ENCODE results near the gene SOX6. TPM values are rescaled to one million over a fixed set of nuclear protein-coding genes. Genes with fewer than 3 reads are reported as not detected.

SOX6 gene
- total RNA-seq, 2 experiments from 2014 or later, result 0.13 TPM; not detected in 1

DNA sequence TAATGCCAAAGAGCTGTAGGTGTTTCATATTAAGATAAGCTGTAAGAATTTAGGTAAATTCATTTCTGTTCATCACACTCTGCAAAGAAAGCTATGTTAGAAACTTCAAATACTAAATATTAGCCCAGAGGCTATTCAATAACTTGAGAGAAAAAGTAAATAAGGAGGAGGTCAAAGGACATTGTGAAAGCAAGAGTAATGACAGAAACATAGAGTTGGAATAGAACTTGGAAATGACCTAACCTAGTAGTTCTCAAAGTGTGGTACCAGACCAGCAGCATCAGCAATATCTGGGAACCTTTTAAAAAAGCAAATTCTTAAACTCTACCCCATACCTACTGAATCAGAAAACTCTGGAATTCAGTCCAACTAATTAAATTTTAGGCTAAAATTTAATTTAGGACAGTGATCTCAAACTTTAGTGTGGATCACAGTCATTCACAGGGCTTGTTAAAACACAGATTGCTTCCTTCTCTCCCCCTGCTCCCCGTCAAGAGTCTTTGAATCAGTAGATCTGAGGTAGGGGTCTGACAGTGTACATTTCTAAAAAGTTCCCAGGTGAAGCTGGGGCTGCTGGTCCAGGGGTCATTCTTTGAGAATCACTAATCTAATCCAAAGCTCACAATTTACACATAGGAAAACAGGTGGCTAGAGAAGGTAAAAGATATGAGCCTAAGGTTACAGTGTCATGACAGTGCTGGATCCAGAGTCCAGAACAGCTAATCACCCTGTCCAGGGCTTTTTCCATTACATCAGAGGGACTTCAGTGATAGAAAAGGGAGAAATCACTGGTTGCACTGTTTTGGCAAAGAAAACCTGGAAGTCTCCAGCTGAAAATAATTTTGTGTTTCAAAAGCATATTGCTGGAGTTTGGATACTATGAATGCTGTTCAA is 241.1 kb downstream of the SOX6 start:
- intact Hi-C loops (cut with micrococcal nuclease; ENCODE audit: unreplicated experiment), result no loop called here
- no TSS peak for BruUV-seq (replicated peaks)

DNA sequence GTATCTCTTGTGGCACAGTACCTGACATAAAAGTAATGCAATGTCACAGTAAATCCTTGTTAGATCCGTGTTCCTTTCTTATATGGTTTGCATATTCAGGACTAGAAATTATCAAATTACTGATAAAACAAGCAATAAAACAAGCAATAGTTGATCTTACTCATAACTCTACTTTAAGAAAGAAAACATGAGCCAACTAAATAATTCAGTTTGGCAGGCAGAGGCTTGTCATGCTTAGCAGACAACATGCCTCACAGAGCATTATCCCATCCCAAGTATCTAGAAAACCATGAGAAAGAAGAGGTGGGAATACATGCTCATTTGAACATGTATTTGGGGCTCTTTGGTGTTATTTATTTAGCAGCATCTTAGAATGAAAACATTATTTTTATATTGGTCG is 241.9 kb downstream of the SOX6 start:
- Histone ChIP-seq H4K20me1 (ENCODE audit: insufficient read depth, low read length) (no peaks in the 10 kb centered on the region), H2AFZ (ENCODE audit: low read length) (no peak overlapping the region), H3K9me3 (ENCODE audit: low read length) (no peaks in the 10 kb centered on the region), H3K4me3 (ENCODE audit: low read depth, low read length, poor library complexity, severe bottlenecking) (no peak overlapping the region), H3K4me2 (ENCODE audit: low read length) (no peak overlapping the region), H3K36me3 (ENCODE audit: insufficient read depth, low read length) (no peaks in the 10 kb centered on the region), H3K27ac (ENCODE audit: low read depth, low read length, poor library complexity, severe bottlenecking) (no peak overlapping the region), H3K4me1 (ENCODE audit: insufficient read depth, low read length, poor library complexity, severe bottlenecking) (no peaks in the 10 kb centered on the region), H3K9me2 (ENCODE audit: insufficient read depth, low read length) (no peaks in the 10 kb centered on the region), H3K79me2 (ENCODE audit: insufficient read depth, low read depth, low read length) (no peaks in the 10 kb centered on the region)
- intact Hi-C loops (cut with micrococcal nuclease; ENCODE audit: unreplicated experiment), result no loop called here
- ChIA-PET POLR2A (interaction anchor here (0.7 kb wide), 1 partner anchor 1032 kb away, joined by 3 read pairs; no protein-coding TSS in a partner anchor), CTCF (ENCODE audit: unreplicated experiment) (no interaction called here)
- TF ChIP-seq, protein P1, sequence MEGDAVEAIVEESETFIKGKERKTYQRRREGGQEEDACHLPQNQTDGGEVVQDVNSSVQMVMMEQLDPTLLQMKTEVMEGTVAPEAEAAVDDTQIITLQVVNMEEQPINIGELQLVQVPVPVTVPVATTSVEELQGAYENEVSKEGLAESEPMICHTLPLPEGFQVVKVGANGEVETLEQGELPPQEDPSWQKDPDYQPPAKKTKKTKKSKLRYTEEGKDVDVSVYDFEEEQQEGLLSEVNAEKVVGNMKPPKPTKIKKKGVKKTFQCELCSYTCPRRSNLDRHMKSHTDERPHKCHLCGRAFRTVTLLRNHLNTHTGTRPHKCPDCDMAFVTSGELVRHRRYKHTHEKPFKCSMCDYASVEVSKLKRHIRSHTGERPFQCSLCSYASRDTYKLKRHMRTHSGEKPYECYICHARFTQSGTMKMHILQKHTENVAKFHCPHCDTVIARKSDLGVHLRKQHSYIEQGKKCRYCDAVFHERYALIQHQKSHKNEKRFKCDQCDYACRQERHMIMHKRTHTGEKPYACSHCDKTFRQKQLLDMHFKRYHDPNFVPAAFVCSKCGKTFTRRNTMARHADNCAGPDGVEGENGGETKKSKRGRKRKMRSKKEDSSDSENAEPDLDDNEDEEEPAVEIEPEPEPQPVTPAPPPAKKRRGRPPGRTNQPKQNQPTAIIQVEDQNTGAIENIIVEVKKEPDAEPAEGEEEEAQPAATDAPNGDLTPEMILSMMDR (conservative IDR thresholded peaks at IDR 0.05; ENCODE audit: low read length), result no peak
- DNase-seq (ENCODE audit: low spot score), result no peak
- BruUV-seq (replicated peaks), result no TSS peak

More for the DNA sequence above, 241.1 kb downstream of the SOX6 start:
- Histone ChIP-seq H3K4me3 (ENCODE audit: low read depth, low read length, poor library complexity, severe bottlenecking) (no peak overlapping the region), H3K9me2 (ENCODE audit: insufficient read depth, low read length) (no peaks in the 10 kb centered on the region), H3K27ac (ENCODE audit: low read depth, low read length, poor library complexity, severe bottlenecking) (no peak overlapping the region), H3K4me2 (ENCODE audit: low read length) (no peak overlapping the region), H2AFZ (ENCODE audit: low read length) (no peak overlapping the region), H3K4me1 (ENCODE audit: insufficient read depth, low read length, poor library complexity, severe bottlenecking) (no peaks in the 10 kb centered on the region), H4K20me1 (ENCODE audit: insufficient read depth, low read length) (no peaks in the 10 kb centered on the region), H3K36me3 (ENCODE audit: insufficient read depth, low read length) (no peaks in the 10 kb centered on the region), H3K9me3 (ENCODE audit: low read length) (no peaks in the 10 kb centered on the region), H3K79me2 (ENCODE audit: insufficient read depth, low read depth, low read length) (no peaks in the 10 kb centered on the region)
- ChIA-PET CTCF (ENCODE audit: unreplicated experiment) (no interaction called here), POLR2A (interaction anchor here (0.5 to 0.7 kb wide), 2 partner anchors 118 to 1033 kb away, joined by 3 read pairs; no protein-coding TSS in a partner anchor)
- no peak for TF ChIP-seq EZH2phosphoT487 (IDR thresholded peaks at IDR 0.05; ENCODE audit: borderline replicate concordance, low read depth, low read length)
- TF ChIP-seq, protein P1 (conservative IDR thresholded peaks at IDR 0.05; ENCODE audit: low read length), result no peak
- DNase-seq (ENCODE audit: low spot score), result no peak

DNA sequence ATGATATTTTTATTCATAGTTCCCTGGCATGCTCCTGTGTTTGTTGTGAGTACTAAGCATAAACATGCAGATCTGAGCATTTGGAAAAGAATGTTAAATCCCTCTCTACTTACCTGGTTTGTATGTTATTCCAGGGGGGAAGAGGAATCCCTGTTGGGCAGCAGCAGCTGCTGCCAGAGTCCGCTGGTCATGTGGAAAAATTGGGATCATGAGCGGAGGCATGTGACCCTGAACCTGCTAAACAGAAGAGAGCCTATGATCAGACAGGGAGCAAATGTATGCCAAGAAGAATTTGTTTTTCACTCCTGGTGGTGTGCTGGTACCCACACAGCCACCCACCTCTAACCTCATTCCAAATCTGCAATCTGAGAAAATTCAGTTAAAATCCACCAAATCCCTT is 244.7 kb downstream of the SOX6 start:
- no TSS peak for BruUV-seq (replicated peaks)
- TF ChIP-seq, protein P1 (conservative IDR thresholded peaks at IDR 0.05; ENCODE audit: low read length), result no peak
- no peak for TF ChIP-seq EZH2phosphoT487 (IDR thresholded peaks at IDR 0.05; ENCODE audit: borderline replicate concordance, low read depth, low read length)
- H3K4me2 ChIP-seq (ENCODE audit: low read length), result no peak overlapping the region
- no peak for DNase-seq (ENCODE audit: low spot score)
- H4K20me1 ChIP-seq (ENCODE audit: insufficient read depth, low read length), result no peaks in the 10 kb centered on the region
- no peak overlapping the region for H2AFZ ChIP-seq (ENCODE audit: low read length)
- H3K4me1 ChIP-seq (ENCODE audit: insufficient read depth, low read length, poor library complexity, severe bottlenecking), result no peaks in the 10 kb centered on the region
- intact Hi-C loops (cut with micrococcal nuclease; ENCODE audit: unreplicated experiment), result no loop called here
- no peaks in the 10 kb centered on the region for H3K9me2 ChIP-seq (ENCODE audit: insufficient read depth, low read length)
- H3K79me2 ChIP-seq (ENCODE audit: insufficient read depth, low read depth, low read length), result no peaks in the 10 kb centered on the region
- no peaks in the 10 kb centered on the region for H3K9me3 ChIP-seq (ENCODE audit: low read length)
- H3K27ac ChIP-seq (ENCODE audit: low read depth, low read length, poor library complexity, severe bottlenecking), result no peak overlapping the region
- CTCF ChIA-PET (ENCODE audit: unreplicated experiment), result no interaction called here
- POLR2A ChIA-PET, result interaction anchor here (0.7 kb wide), 1 partner anchor 15 kb away, joined by 3 read pairs; no protein-coding TSS in a partner anchor
- H3K4me3 ChIP-seq (ENCODE audit: low read depth, low read length, poor library complexity, severe bottlenecking), result no peak overlapping the region
- no peaks in the 10 kb centered on the region for H3K36me3 ChIP-seq (ENCODE audit: insufficient read depth, low read length)

Measured in OCI-LY7 (cell line).